GM23338 (cell line): ENCODE results near the gene TMEM127. TPM values are rescaled to one million over a fixed set of nuclear protein-coding genes. Genes with fewer than 3 reads are reported as not detected.

Experiments used
- ATAC-seq: fragments of 200-7000 bp; cut with Tn5 transposase; 3 replicates; pipeline ENCODE4 v1.9.1; 2020
- DNase-seq: peaks from one replicate; pipeline ENCODE4 v3.0.0-alpha.2; 2015; ENCODE audit warnings: low spot score
- H2AFZ ChIP-seq: fragments of 200-600 bp; sonication (generic); 2 replicates; pipeline ENCODE4 v1.8.0; 2016; ENCODE audit warnings: antibody characterized with exemption, mild to moderate bottlenecking, moderate library complexity
- H3F3A ChIP-seq: fragments of 200-600 bp; sonication (generic); replicated peaks from 2 replicates; pipeline ENCODE4 v1.8.0; 2017; ENCODE audit warnings: antibody characterized with exemption, mixed run types, low read depth
- H3K27ac ChIP-seq: fragments of 200-600 bp; sonication (generic); 2 replicates; pipeline ENCODE4 v1.6.1; 2016; ENCODE audit warnings: low read depth
- H3K27me3 ChIP-seq: fragments of 200-600 bp; sonication (generic); 2 replicates; pipeline ENCODE4 v1.8.0; 2016; ENCODE audit warnings: mild to moderate bottlenecking, mixed run types, moderate library complexity; ENCODE audit not compliant: insufficient read depth
- H3K36me3 ChIP-seq: fragments of 200-600 bp; sonication (generic); 2 replicates; pipeline ENCODE4 v1.8.0; 2016; ENCODE audit warnings: mild to moderate bottlenecking; ENCODE audit not compliant: insufficient read depth
- H3K4me1 ChIP-seq: fragments of 200-600 bp; sonication (generic); 2 replicates; pipeline ENCODE4 v1.8.0; 2016; ENCODE audit warnings: mild to moderate bottlenecking, moderate library complexity; ENCODE audit not compliant: insufficient read depth
- H3K4me2 ChIP-seq: fragments of 200-600 bp; sonication (generic); 2 replicates; pipeline ENCODE4 v1.7.1; 2017; ENCODE audit warnings: mixed run types
- H3K4me3 ChIP-seq: fragments of 200-600 bp; sonication (generic); 2 replicates; pipeline ENCODE4 v1.6.1; 2016; ENCODE audit warnings: mixed run types
- H3K79me2 ChIP-seq: fragments of 200-600 bp; sonication (generic); replicated peaks from 2 replicates; pipeline ENCODE4 v1.8.0; 2017; ENCODE audit warnings: mild to moderate bottlenecking; ENCODE audit not compliant: insufficient read depth
- H3K9me2 ChIP-seq: fragments of 200-600 bp; sonication (generic); 2 replicates; pipeline ENCODE4 v1.8.0; 2017; ENCODE audit not compliant: insufficient read depth
- H4K20me1 ChIP-seq: fragments of 200-600 bp; sonication (generic); replicated peaks from 2 replicates; pipeline ENCODE4 v1.8.0; 2017; ENCODE audit warnings: mild to moderate bottlenecking; ENCODE audit not compliant: insufficient read depth
- H3K27ac Mint-ChIP-seq: 2 replicates; pipeline ENCODE4 v1.8.0; 2020; ENCODE audit warnings: inconsistent platforms, mild to moderate bottlenecking, moderate library complexity, mixed read lengths
- H3K27me3 Mint-ChIP-seq: 3 replicates; pipeline ENCODE4 v1.8.0; 2022; ENCODE audit warnings: low read depth, mild to moderate bottlenecking, moderate library complexity, mixed read lengths, inconsistent platforms; ENCODE audit not compliant: insufficient read depth, poor library complexity
- H3K36me3 Mint-ChIP-seq: 3 replicates; pipeline ENCODE4 v1.8.0; 2021; ENCODE audit warnings: low read depth, mild to moderate bottlenecking, inconsistent platforms, moderate library complexity, mixed read lengths
- H3K4me1 Mint-ChIP-seq: 3 replicates; pipeline ENCODE4 v1.8.0; 2020; ENCODE audit warnings: mild to moderate bottlenecking, inconsistent platforms, mixed read lengths
- H3K4me3 Mint-ChIP-seq: 3 replicates; pipeline ENCODE4 v1.8.0; 2021; ENCODE audit warnings: moderate library complexity, mild to moderate bottlenecking, inconsistent platforms, mixed read lengths
- H3K9me3 Mint-ChIP-seq: 3 replicates; pipeline ENCODE4 v1.8.0; 2020; ENCODE audit warnings: moderate library complexity, mild to moderate bottlenecking, inconsistent platforms, mixed read lengths
- CREB1 ChIP-seq: fragments of 250-450 bp; sonication (Bioruptor Pico); IDR thresholded peaks from 2 replicates; pipeline ENCODE4 v1.5.0; 2020; ENCODE audit warnings: low read depth, mild to moderate bottlenecking, moderate library complexity
- CTCF ChIP-seq, 2 experiments: fragments of 200-600 bp in 1 of 2; sonication (generic) in 1 of 2; conservative IDR thresholded peaks; 2 replicates each; pipeline versions ENCODE4 v1.5.1 to v1.6.1; 2016 to 2017; ENCODE audit warnings: antibody characterized with exemption in 2 of 2, low read depth in 2 of 2, mild to moderate bottlenecking in 2 of 2, moderate library complexity in 1 of 2
- ETS1 ChIP-seq: IDR thresholded peaks from 2 replicates; pipeline ENCODE4 v1.6.1; 2016; ENCODE audit warnings: antibody characterized with exemption
- EZH2 ChIP-seq: fragments of 200-600 bp; sonication (generic); IDR thresholded peaks from one replicate; pipeline ENCODE4 v1.8.0; 2017; ENCODE audit warnings: antibody characterized with exemption, mild to moderate bottlenecking, low read depth; ENCODE audit not compliant: unreplicated experiment
- EZH2phosphoT487 ChIP-seq: fragments of 200-600 bp; sonication (generic); IDR thresholded peaks from one replicate; pipeline ENCODE4 v1.8.1; 2018; ENCODE audit warnings: antibody characterized with exemption; ENCODE audit not compliant: unreplicated experiment
- JUNB ChIP-seq: IDR thresholded peaks from one replicate; pipeline ENCODE4 v1.6.1; 2016; ENCODE audit warnings: antibody characterized with exemption; ENCODE audit not compliant: unreplicated experiment
- NANOG ChIP-seq: IDR thresholded peaks from 2 replicates; pipeline ENCODE4 v1.6.1; 2016; ENCODE audit warnings: antibody characterized with exemption, borderline replicate concordance
- POLR2AphosphoS5 ChIP-seq: IDR thresholded peaks from 2 replicates; pipeline ENCODE4 v1.6.1; 2016; ENCODE audit warnings: antibody characterized with exemption, low read depth
- REST ChIP-seq: IDR thresholded peaks from one replicate; pipeline ENCODE4 v1.6.1; 2018; ENCODE audit warnings: antibody characterized with exemption; ENCODE audit not compliant: unreplicated experiment
- ZNF114 ChIP-seq: fragments of 250-450 bp; sonication (Bioruptor Pico); IDR thresholded peaks from 2 replicates; pipeline ENCODE4 v1.5.0; 2020; ENCODE audit warnings: mild to moderate bottlenecking, moderate library complexity
- ZNF331 ChIP-seq: fragments of 250-450 bp; sonication (Bioruptor Pico); IDR thresholded peaks from 2 replicates; pipeline ENCODE4 v1.5.0; 2020; ENCODE audit warnings: low read depth, mild to moderate bottlenecking, moderate library complexity
- polyA plus RNA-seq: library from polyadenylated mRNA; unstranded; fragments of >200 nt; fragmentation: Nextera tagmentation; extraction: Ambion mirVana; gene quantifications from 2 replicates; pipeline ENCODE4 v1.2.1, GENCODE V29; 2016
- total RNA-seq: library from RNA; depleted of rRNA; stranded (reverse); fragments of >200 nt; shearing (Covaris generic); gene quantifications from 2 replicates; pipeline ENCODE4 v1.2.3, GENCODE V29; 2014

Gene TMEM127
- total and polyA plus RNA-seq, 2 experiments from 2014 or later, result 4.9 to 19.9 TPM

GRCh38 chr2:96291751-96292150 is 26.0 kb upstream of the TMEM127 start (continued):
- TF ChIP-seq CREB1 (CRISPR knock-in tag), result no peak
- no peak for TF ChIP-seq ZNF331 (CRISPR knock-in tag)

- Histone ChIP-seq H3K36me3 (peaks cover 89% of the 10 kb centered on the region), H3K4me2 (no peak overlapping the region), H3K4me3 (no peak overlapping the region), H3K27me3 (no peaks in the 10 kb centered on the region), H3K27ac (no peak overlapping the region), H3K4me1 (no peaks in the 10 kb centered on the region), H3F3A (no peaks in the 10 kb centered on the region), H2AFZ (no peak overlapping the region), H3K9me2 (no peaks in the 10 kb centered on the region), H4K20me1 (peaks cover 9% of the 10 kb centered on the region; the same call in 1 of the 2 replicates), H3K79me2 (no peaks in the 10 kb centered on the region)
- no peak for ATAC-seq
- TF ChIP-seq ETS1, result no peak
- TF ChIP-seq NANOG, result no peak
- no peak for TF ChIP-seq ZNF114 (CRISPR knock-in tag)
- TF ChIP-seq JUNB, result no peak
- TF ChIP-seq CTCF (conservative IDR thresholded peaks at IDR 0.05; ENCODE audit: low read depth in 2 of 2), result no peak
- no peak for TF ChIP-seq REST
- TF ChIP-seq CREB1 (CRISPR knock-in tag), result no peak
- TF ChIP-seq ZNF331 (CRISPR knock-in tag), result no peak
- TF ChIP-seq POLR2AphosphoS5, result no peak
- TF ChIP-seq EZH2phosphoT487, result no peak
- no peak for TF ChIP-seq EZH2
- no peak for DNase-seq
- Mint-ChIP-seq H3K27me3 (peaks cover 7% of the 10 kb centered on the region), H3K36me3 (peaks cover 100% of the 10 kb centered on the region), H3K4me1 (no peaks in the 10 kb centered on the region), H3K27ac (no peak overlapping the region), H3K4me3 (no peak overlapping the region), H3K9me3 (no peaks in the 10 kb centered on the region)
Measured at GRCh38 chr2:96287273-96287856, 21.6 kb upstream of the TMEM127 start.
